ENCODE measurements around the gene OVAAL.

Gene OVAAL

GRCh38 chr1:180558664-180559063 is at the start of gene OVAAL:
Gene OVAAL, plus strand, starts transcription at chr1:180558964.
- in situ Hi-C loops (cut with MboI; ENCODE audit: low sequenced_read_pairs): no loop called here

GRCh38 chr1:180510882-180511281 is 47.9 kb upstream of the OVAAL start:
- in situ Hi-C loops (cut with MboI; ENCODE audit: low sequenced_read_pairs): loop anchor here (25.0 kb wide), 1 partner anchor 651 kb away; no protein-coding TSS in a partner anchor

- in situ Hi-C loops (cut with MboI; ENCODE audit: low sequenced_read_pairs): loop anchor here (25.0 kb wide), 1 partner anchor 649 kb away; no protein-coding TSS in a partner anchor
Measured at GRCh38 chr1:180513531-180513930, 45.2 kb upstream of the OVAAL start.

- in situ Hi-C loops (cut with MboI; ENCODE audit: low sequenced_read_pairs): loop anchor here (25.0 kb wide), 1 partner anchor 647 kb away; no protein-coding TSS in a partner anchor
Measured at GRCh38 chr1:180515364-180515763, 43.4 kb upstream of the OVAAL start.

- in situ Hi-C loops (cut with MboI; ENCODE audit: low sequenced_read_pairs): loop anchor here (25.0 kb wide), 1 partner anchor 646 kb away; no protein-coding TSS in a partner anchor
Measured at GRCh38 chr1:180515857-180516388, 42.8 kb upstream of the OVAAL start.

- in situ Hi-C loops (cut with MboI; ENCODE audit: low sequenced_read_pairs): loop anchor here (25.0 kb wide), 1 partner anchor 642 kb away; no protein-coding TSS in a partner anchor
Measured at GRCh38 chr1:180519846-180520245, 38.9 kb upstream of the OVAAL start.

GRCh38 chr1:180521474-180522212 is 37.1 kb upstream of the OVAAL start:
- in situ Hi-C loops (cut with MboI; ENCODE audit: low sequenced_read_pairs): loop anchor here (25.0 kb wide), 1 partner anchor 641 kb away; no protein-coding TSS in a partner anchor

GRCh38 chr1:180522213-180522515 is 36.6 kb upstream of the OVAAL start:
- in situ Hi-C loops (cut with MboI; ENCODE audit: low sequenced_read_pairs): loop anchor here (25.0 kb wide), 1 partner anchor 640 kb away; no protein-coding TSS in a partner anchor

GRCh38 chr1:180524160-180524914 is 34.4 kb upstream of the OVAAL start:
- in situ Hi-C loops (cut with MboI; ENCODE audit: low sequenced_read_pairs): loop anchor here (25.0 kb wide), 1 partner anchor 638 kb away; no protein-coding TSS in a partner anchor

GRCh38 chr1:180524915-180525714 is 33.6 kb upstream of the OVAAL start:
- in situ Hi-C loops (cut with MboI; ENCODE audit: low sequenced_read_pairs): loop anchor here (25.0 kb wide), 1 partner anchor 637 kb away; no protein-coding TSS in a partner anchor

GRCh38 chr1:180525715-180526039 is 33.1 kb upstream of the OVAAL start:
- in situ Hi-C loops (cut with MboI; ENCODE audit: low sequenced_read_pairs): no loop called here

GRCh38 chr1:180527101-180527669 is 31.6 kb upstream of the OVAAL start:
- in situ Hi-C loops (cut with MboI; ENCODE audit: low sequenced_read_pairs): no loop called here

- in situ Hi-C loops (cut with MboI; ENCODE audit: low sequenced_read_pairs): no loop called here
Measured at GRCh38 chr1:180528868-180529470, 29.8 kb upstream of the OVAAL start.

- in situ Hi-C loops (cut with MboI; ENCODE audit: low sequenced_read_pairs): loop anchor here (10.0 kb wide), 1 partner anchor 354 kb away; no protein-coding TSS in a partner anchor
Measured at GRCh38 chr1:180530501-180530900, 28.3 kb upstream of the OVAAL start.

GRCh38 chr1:180532854-180533253 is 25.9 kb upstream of the OVAAL start:
- in situ Hi-C loops (cut with MboI; ENCODE audit: low sequenced_read_pairs): loop anchor here (10.0 kb wide), 1 partner anchor 352 kb away; no protein-coding TSS in a partner anchor

GRCh38 chr1:180533266-180533987 is 25.3 kb upstream of the OVAAL start:
- in situ Hi-C loops (cut with MboI; ENCODE audit: low sequenced_read_pairs): loop anchor here (10.0 kb wide), 1 partner anchor 351 kb away; no protein-coding TSS in a partner anchor

- in situ Hi-C loops (cut with MboI; ENCODE audit: low sequenced_read_pairs): loop anchor here (10.0 kb wide), 1 partner anchor 351 kb away; no protein-coding TSS in a partner anchor
Measured at GRCh38 chr1:180534214-180534613, 24.6 kb upstream of the OVAAL start.

- in situ Hi-C loops (cut with MboI; ENCODE audit: low sequenced_read_pairs): loop anchor here (10.0 kb wide), 1 partner anchor 349 kb away; no protein-coding TSS in a partner anchor
Measured at GRCh38 chr1:180535418-180535999, 23.3 kb upstream of the OVAAL start.

Measured in HL-60/S4 treated with phorbol 12-myristate 13-acetate at 8.2 ng/mL for 4 days and 3 days (cell line).